IMR-90 (cell line): Measurements from ENCODE around the gene LDLRAD4. TPM values are rescaled to one million over a fixed set of nuclear protein-coding genes. Genes with fewer than 3 reads are reported as not detected.

Source experiments
- ATAC-seq: fragments of 200-7000 bp; cut with Tn5 transposase; 2 replicates; pipeline ENCODE4 v1.9.1; 2020; ENCODE audit warnings: low read depth, mild to moderate bottlenecking, moderate library complexity
- BruUV-seq: library from RNA; stranded (reverse); fragments of 400-500 nt; replicated peaks from 2 replicates; lab custom pipeline; 2021; lab: Mats Ljungman, UMichigan
- CTCF ChIA-PET: fragments of 300-600 bp; formaldehyde crosslinking; extraction: SDS; loops from one replicate; lab custom pipeline; 2021; ENCODE audit warnings: antibody characterized with exemption; lab: Yijun Ruan, JAX
- POLR2A ChIA-PET: fragments of 300-600 bp; sonication (Branson Sonifier 250); formaldehyde crosslinking; loops from one replicate; lab custom pipeline; 2022; ENCODE audit warnings: antibody characterized with exemption; ENCODE audit not compliant: unreplicated experiment; lab: Charles Lee
- DNase-seq: peaks from one replicate; pipeline ENCODE4 v3.0.0; 2013
- H2AFZ ChIP-seq: replicated peaks from 2 replicates; pipeline ENCODE3; 2013; ENCODE audit warnings: low read length, mild to moderate bottlenecking; ENCODE audit not compliant: poor library complexity
- H2AK5ac ChIP-seq: 2 replicates; pipeline ENCODE4 v1.6.1; 2013; ENCODE audit warnings: low read depth, low read length, inconsistent platforms
- H2AK9ac ChIP-seq: replicated peaks from 2 replicates; pipeline ENCODE3; 2013; ENCODE audit warnings: mild to moderate bottlenecking, low read depth, low read length, moderate library complexity; ENCODE audit not compliant: poor library complexity
- H2BK120ac ChIP-seq: 2 replicates; pipeline ENCODE4 v1.6.1; 2013; ENCODE audit warnings: low read depth, low read length, inconsistent platforms
- H2BK15ac ChIP-seq: 3 replicates; pipeline ENCODE4 v1.6.1; 2013; ENCODE audit warnings: low read depth, low read length, inconsistent platforms
- H2BK20ac ChIP-seq: 2 replicates; pipeline ENCODE4 v1.6.1; 2013; ENCODE audit warnings: low read depth, mild to moderate bottlenecking, inconsistent platforms, low read length, moderate library complexity
- H2BK5ac ChIP-seq: 2 replicates; pipeline ENCODE4 v1.6.1; 2013; ENCODE audit warnings: mild to moderate bottlenecking, low read depth, low read length, inconsistent platforms; ENCODE audit not compliant: poor library complexity, severe bottlenecking
- H3K14ac ChIP-seq: replicated peaks from 2 replicates; pipeline ENCODE4 v1.6.1; 2013; ENCODE audit warnings: low read depth, low read length, inconsistent platforms
- H3K18ac ChIP-seq: 2 replicates; pipeline ENCODE4 v1.6.1; 2013; ENCODE audit warnings: low read depth, low read length, control low read depth
- H3K23ac ChIP-seq: 2 replicates; pipeline ENCODE4 v1.6.1; 2013; ENCODE audit warnings: low read depth, low read length, inconsistent platforms
- H3K27ac ChIP-seq: 2 replicates; pipeline ENCODE4 v1.5.1; 2013; ENCODE audit warnings: mild to moderate bottlenecking, control low read depth, low read length; ENCODE audit not compliant: insufficient read depth
- H3K27me3 ChIP-seq: 2 replicates; pipeline ENCODE4 v1.6.1; 2013; ENCODE audit warnings: low read length; ENCODE audit not compliant: control insufficient read depth, insufficient read depth
- H3K36me3 ChIP-seq: 2 replicates; pipeline ENCODE4 v1.6.1; 2013; ENCODE audit warnings: low read length, mixed read lengths; ENCODE audit not compliant: control insufficient read depth, insufficient read depth
- H3K4ac ChIP-seq: 2 replicates; pipeline ENCODE4 v1.6.1; 2013; ENCODE audit warnings: low read depth, low read length, inconsistent platforms
- H3K4me1 ChIP-seq: 2 replicates; pipeline ENCODE4 v1.6.1; 2013; ENCODE audit warnings: low read length, mixed read lengths; ENCODE audit not compliant: control insufficient read depth, insufficient read depth
- H3K4me2 ChIP-seq: 2 replicates; pipeline ENCODE4 v1.6.1; 2013; ENCODE audit warnings: low read depth, mild to moderate bottlenecking, control low read depth, low read length, moderate library complexity
- H3K4me3 ChIP-seq: 2 replicates; pipeline ENCODE4 v1.5.1; 2013; ENCODE audit warnings: low read depth, mild to moderate bottlenecking, control low read depth, low read length, moderate library complexity; ENCODE audit not compliant: insufficient read depth
- H3K56ac ChIP-seq: 2 replicates; pipeline ENCODE4 v1.6.1; 2013; ENCODE audit warnings: low read length, inconsistent platforms; ENCODE audit not compliant: insufficient read depth; ENCODE audit errors: extremely low read depth
- H3K79me1 ChIP-seq, 2 experiments: 2 replicates each; pipeline ENCODE4 v1.6.1; 2013; ENCODE audit warnings: low read length in 2 of 2, inconsistent platforms in 1 of 2, low read depth in 1 of 2
- H3K9ac ChIP-seq: 2 replicates; pipeline ENCODE4 v1.6.1; 2013; ENCODE audit warnings: low read depth, low read length, control low read depth
- H3K9me1 ChIP-seq: 2 replicates; pipeline ENCODE4 v1.6.1; 2013; ENCODE audit warnings: low read length, inconsistent platforms; ENCODE audit not compliant: insufficient read depth
- H3K9me3 ChIP-seq: 2 replicates; pipeline ENCODE4 v1.6.1; 2013; ENCODE audit warnings: low read length; ENCODE audit not compliant: control insufficient read depth, insufficient read depth
- H4K20me1 ChIP-seq: 2 replicates; pipeline ENCODE4 v1.6.1; 2013; ENCODE audit warnings: low read length, inconsistent platforms; ENCODE audit not compliant: insufficient read depth
- H4K5ac ChIP-seq: 2 replicates; pipeline ENCODE4 v1.6.1; 2013; ENCODE audit warnings: mild to moderate bottlenecking, low read depth, low read length, control low read depth
- H4K8ac ChIP-seq, 2 experiments: 2 replicates each; pipeline ENCODE4 v1.6.1; 2013; ENCODE audit warnings: low read depth in 2 of 2, low read length in 2 of 2, control low read depth in 1 of 2, inconsistent platforms in 1 of 2
- H4K91ac ChIP-seq: 2 replicates; pipeline ENCODE4 v1.6.1; 2013; ENCODE audit warnings: low read depth, low read length, inconsistent platforms; ENCODE audit not compliant: insufficient read depth
- CEBPB ChIP-seq: IDR thresholded peaks from 2 replicates; pipeline ENCODE4 v1.6.1; 2012; ENCODE audit warnings: low read depth, low read length, improper control_type of control experiment
- CHD1 ChIP-seq: IDR thresholded peaks from 2 replicates; pipeline ENCODE4 v1.6.1; 2012; ENCODE audit warnings: low read depth, low read length, improper control_type of control experiment
- FOS ChIP-seq: fragments of 150-350 bp; IDR thresholded peaks from 2 replicates; pipeline ENCODE4 v1.6.1; 2016; ENCODE audit warnings: low read depth, low read length
- MAFK ChIP-seq: IDR thresholded peaks from 2 replicates; pipeline ENCODE4 v1.6.1; 2012; ENCODE audit warnings: low read depth, low read length, improper control_type of control experiment
- MXI1 ChIP-seq: IDR thresholded peaks from 2 replicates; pipeline ENCODE4 v1.6.1; 2012; ENCODE audit warnings: low read depth, mild to moderate bottlenecking, low read length, moderate library complexity, borderline replicate concordance
- NFE2L2 ChIP-seq: fragments of 150-350 bp; IDR thresholded peaks from 2 replicates; pipeline ENCODE4 v1.6.1; 2016; ENCODE audit warnings: low read depth, mild to moderate bottlenecking, low read length
- POLR2A ChIP-seq: IDR thresholded peaks from 2 replicates; pipeline ENCODE4 v1.6.1; 2012; ENCODE audit warnings: mild to moderate bottlenecking, low read depth, low read length
- RAD21 ChIP-seq: IDR thresholded peaks from 2 replicates; pipeline ENCODE4 v1.6.1; 2012; ENCODE audit warnings: low read length, improper control_type of control experiment
- RCOR1 ChIP-seq: IDR thresholded peaks from 2 replicates; pipeline ENCODE4 v1.6.1; 2012; ENCODE audit warnings: mild to moderate bottlenecking, low read length, improper control_type of control experiment; ENCODE audit not compliant: insufficient replicate concordance
- RFX5 ChIP-seq: IDR thresholded peaks from 2 replicates; pipeline ENCODE4 v1.8.0; 2012; ENCODE audit warnings: low read depth, mild to moderate bottlenecking, low read length, moderate library complexity
- SMC3 ChIP-seq: fragments of 150-350 bp; IDR thresholded peaks from 2 replicates; pipeline ENCODE4 v1.6.1; 2016; ENCODE audit warnings: low read depth, mild to moderate bottlenecking, antibody characterized with exemption, low read length, moderate library complexity
- USF2 ChIP-seq: fragments of 150-350 bp; IDR thresholded peaks from 2 replicates; pipeline ENCODE4 v1.6.1; 2017; ENCODE audit warnings: mild to moderate bottlenecking, antibody characterized with exemption, low read length, low read depth
- WGBS, 2 experiments: methylation state at CpG; one replicate each; pipeline versions ENCODE4 v1.1.5 to v1.1.7; 2013; ENCODE audit warnings: missing lambda C conversion rate in 2 of 2; ENCODE audit not compliant: insufficient read length in 1 of 2; ENCODE audit errors: extremely low coverage in 2 of 2; 5-methylcytosine and 5-hydroxymethylcytosine counted together
- dilution Hi-C: fragments of 300-500 bp; cut with HindIII; formaldehyde crosslinking; loops from one replicate; pipeline ENCODE4 v1.14.3; 2018; ENCODE audit warnings: low sequenced_read_pairs; ENCODE audit not compliant: unreplicated experiment
- in situ Hi-C: fragments of 300-500 bp; cut with MboI; formaldehyde crosslinking; loops from 3 replicates; pipeline ENCODE4 v1.14.3; 2019; ENCODE audit warnings: low sequenced_read_pairs, inconsistent platforms, mixed read lengths
- intact Hi-C: fragments of 100-400 bp; cut with micrococcal nuclease; formaldehyde crosslinking; loops from 2 replicates; pipeline ENCODE4 v1.10.0; 2022
- polyA plus RNA-seq, 3 experiments: library from polyadenylated mRNA; depleted of rRNA; stranded (reverse); fragments of >200 nt; gene quantifications; 2 replicates each; pipeline ENCODE4 v1.2.3, GENCODE V29; 2012; ENCODE audit warnings: low replicate concordance in 1 of 3
- total RNA-seq: library from RNA; depleted of rRNA; stranded (reverse); fragments of >200 nt; gene quantifications from 2 replicates; pipeline ENCODE4 v1.2.3, GENCODE V29; 2012
- TF ChIP-seq, protein P1 (sequence below): conservative IDR thresholded peaks from 2 replicates; pipeline ENCODE4 v1.5.1; 2012; ENCODE audit warnings: mild to moderate bottlenecking, low read depth, low read length, improper control_type of control experiment
- TF ChIP-seq, protein P2 (sequence below): fragments of 150-350 bp; IDR thresholded peaks from 2 replicates; pipeline ENCODE4 v1.6.1; 2016; ENCODE audit warnings: low read depth, mild to moderate bottlenecking, low read length, moderate library complexity, borderline replicate concordance

LDLRAD4 gene
- total and polyA plus RNA-seq, 2 of the 4 experiments (the other 2 are of a cell fraction) = not detected

DNA sequence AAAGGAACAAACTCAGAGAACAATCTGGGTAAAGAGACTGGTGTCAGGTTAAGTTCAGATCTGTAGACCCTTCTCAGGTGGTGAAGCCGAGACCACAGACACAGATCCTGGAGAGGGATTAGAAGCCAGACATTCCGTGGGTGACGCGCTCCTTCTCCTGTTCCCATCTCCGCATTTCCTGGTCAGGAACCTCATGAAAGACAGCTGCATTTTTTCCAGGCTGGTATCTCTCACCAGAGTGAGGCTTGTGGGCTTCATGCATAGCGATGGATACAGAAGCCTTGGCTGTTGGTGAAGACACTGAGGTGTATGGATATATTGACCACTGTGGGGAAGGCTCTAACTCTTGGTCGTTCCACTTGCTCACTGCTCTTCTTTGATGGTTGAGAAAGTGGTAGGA, 355.2 kb downstream of the LDLRAD4 start:
- DNase-seq (no peak), ATAC-seq (no peak)
- Histone ChIP-seq H3K4me2 (no peak overlapping the region), H2BK120ac (no peak overlapping the region), H3K27ac (no peak overlapping the region), H2AFZ (no peak overlapping the region), H2BK5ac (no peak overlapping the region), H3K4me1 (no peaks in the 10 kb centered on the region), H3K9me3 (no peaks in the 10 kb centered on the region), H2BK15ac (no peak overlapping the region), H3K23ac (no peak overlapping the region), H2BK20ac (no peak overlapping the region), H3K4me3 (no peak overlapping the region), H3K4ac (no peak overlapping the region), H3K14ac (no peak overlapping the region), H3K36me3 (no peaks in the 10 kb centered on the region), H3K27me3 (no peaks in the 10 kb centered on the region), H2AK5ac (no peak overlapping the region), H4K91ac (no peak overlapping the region), H3K18ac (no peak overlapping the region), H3K9ac (no peak overlapping the region), H4K5ac (no peak overlapping the region), H3K56ac (no peak overlapping the region), H3K9me1 (no peaks in the 10 kb centered on the region), H2AK9ac (no peak overlapping the region), H3K79me1 (no peaks in the 10 kb centered on the region), H4K8ac (no peak overlapping the region), H4K20me1 (no peaks in the 10 kb centered on the region)
- dilution Hi-C loops = no loop called here
- TF ChIP-seq, protein P1, sequence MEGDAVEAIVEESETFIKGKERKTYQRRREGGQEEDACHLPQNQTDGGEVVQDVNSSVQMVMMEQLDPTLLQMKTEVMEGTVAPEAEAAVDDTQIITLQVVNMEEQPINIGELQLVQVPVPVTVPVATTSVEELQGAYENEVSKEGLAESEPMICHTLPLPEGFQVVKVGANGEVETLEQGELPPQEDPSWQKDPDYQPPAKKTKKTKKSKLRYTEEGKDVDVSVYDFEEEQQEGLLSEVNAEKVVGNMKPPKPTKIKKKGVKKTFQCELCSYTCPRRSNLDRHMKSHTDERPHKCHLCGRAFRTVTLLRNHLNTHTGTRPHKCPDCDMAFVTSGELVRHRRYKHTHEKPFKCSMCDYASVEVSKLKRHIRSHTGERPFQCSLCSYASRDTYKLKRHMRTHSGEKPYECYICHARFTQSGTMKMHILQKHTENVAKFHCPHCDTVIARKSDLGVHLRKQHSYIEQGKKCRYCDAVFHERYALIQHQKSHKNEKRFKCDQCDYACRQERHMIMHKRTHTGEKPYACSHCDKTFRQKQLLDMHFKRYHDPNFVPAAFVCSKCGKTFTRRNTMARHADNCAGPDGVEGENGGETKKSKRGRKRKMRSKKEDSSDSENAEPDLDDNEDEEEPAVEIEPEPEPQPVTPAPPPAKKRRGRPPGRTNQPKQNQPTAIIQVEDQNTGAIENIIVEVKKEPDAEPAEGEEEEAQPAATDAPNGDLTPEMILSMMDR = no peak
- no peak for TF ChIP-seq NFE2L2
- TF ChIP-seq MAFK = no peak
- no peak for TF ChIP-seq RCOR1
- no peak for TF ChIP-seq FOS
- TF ChIP-seq CEBPB = no peak
- TF ChIP-seq POLR2A = no peak
- no peak for TF ChIP-seq MXI1
- no peak for TF ChIP-seq RFX5
- no peak for TF ChIP-seq USF2
- TF ChIP-seq RAD21 = no peak
- TF ChIP-seq SMC3 = no peak
- TF ChIP-seq, protein P2, sequence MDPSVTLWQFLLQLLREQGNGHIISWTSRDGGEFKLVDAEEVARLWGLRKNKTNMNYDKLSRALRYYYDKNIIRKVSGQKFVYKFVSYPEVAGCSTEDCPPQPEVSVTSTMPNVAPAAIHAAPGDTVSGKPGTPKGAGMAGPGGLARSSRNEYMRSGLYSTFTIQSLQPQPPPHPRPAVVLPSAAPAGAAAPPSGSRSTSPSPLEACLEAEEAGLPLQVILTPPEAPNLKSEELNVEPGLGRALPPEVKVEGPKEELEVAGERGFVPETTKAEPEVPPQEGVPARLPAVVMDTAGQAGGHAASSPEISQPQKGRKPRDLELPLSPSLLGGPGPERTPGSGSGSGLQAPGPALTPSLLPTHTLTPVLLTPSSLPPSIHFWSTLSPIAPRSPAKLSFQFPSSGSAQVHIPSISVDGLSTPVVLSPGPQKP = no peak
- TF ChIP-seq CHD1 = no peak
- BruUV-seq = no TSS peak
- CTCF ChIA-PET = no interaction called here
- intact Hi-C loops = no loop called here
- in situ Hi-C loops = no loop called here
- POLR2A ChIA-PET = no interaction called here
- WGBS, 2 experiments = 60% methylated on average over 1 of the region's 7 CpGs; no CpG with 5 or more reads in 1 of the 2 experiments
